ENCODE data around the gene PTPRH.
"Not testable (repeated sequence)": the region's sequence is repeated elsewhere in the genome, so short reads cannot be mapped to it uniquely, and the experiment has no call there.

Gene PTPRH

DNA sequence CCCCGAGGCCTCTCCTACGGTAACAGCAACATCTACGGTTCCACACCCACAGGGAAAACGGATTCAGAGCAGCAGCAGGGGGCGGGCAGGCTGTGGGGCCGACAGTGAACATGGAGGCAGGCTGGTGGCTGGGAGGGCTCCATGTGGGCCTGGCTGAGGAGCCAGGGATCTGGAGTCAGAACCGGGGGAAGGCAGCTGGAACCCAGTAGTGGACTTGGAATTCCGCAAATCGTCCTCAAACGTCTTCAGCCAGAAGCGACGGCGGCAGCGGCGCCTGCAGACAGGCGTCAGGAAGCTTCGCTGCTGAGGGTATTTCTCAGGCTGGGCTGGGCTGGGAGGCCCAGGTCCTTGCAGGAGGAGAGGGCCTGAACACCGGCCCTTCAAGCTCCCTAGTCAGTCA is 17.5 kb upstream of the PTPRH start:
- DNase-seq (ENCODE audit: low spot score), result no peak

DNA sequence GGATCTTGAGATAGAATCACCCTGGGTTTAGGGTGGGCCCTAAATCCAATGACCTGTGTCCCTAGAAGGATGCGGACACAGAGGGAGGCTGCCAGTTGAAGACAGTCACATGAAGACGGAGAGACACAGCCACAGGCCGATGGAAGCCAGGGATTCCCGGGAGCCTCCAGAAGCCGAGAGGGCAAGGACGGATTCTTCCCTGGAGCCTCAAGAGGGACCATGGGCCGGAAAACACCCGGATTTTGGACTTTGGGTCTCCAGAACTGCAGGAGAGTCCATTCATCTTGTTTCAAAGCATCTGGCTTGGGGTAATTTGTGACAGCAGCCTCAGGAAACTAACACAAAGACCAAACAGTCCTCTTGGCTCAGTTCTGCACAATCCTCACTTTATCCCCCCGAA is 17.0 kb upstream of the PTPRH start:
- DNase-seq (ENCODE audit: low spot score), result no peak

DNA sequence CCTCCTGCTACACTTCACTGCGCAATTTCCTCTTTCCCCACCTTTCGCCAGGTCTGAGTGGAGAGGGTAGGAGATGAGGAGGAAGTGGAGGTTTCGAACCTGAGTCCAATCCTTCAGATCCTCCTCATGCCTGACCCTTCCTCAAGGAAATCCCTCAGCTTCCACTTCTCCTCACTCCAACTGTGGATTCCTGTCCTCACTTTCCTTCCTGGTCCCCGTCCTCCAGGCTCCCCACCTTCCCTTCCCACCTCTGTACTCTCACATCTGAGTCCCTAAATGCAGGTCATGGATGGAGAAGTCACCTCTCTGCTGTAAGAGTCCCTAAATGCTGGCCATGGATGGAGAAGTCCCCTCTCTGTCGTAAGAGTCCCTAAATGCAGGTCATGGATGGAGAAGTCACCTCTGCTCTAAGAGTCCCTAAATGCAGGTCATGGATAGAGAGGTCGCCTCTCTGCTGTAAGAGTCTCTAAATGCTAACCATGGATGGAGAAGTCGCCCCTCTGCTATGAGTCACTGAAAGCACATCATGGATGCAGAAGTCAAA is 16.2 kb upstream of the PTPRH start:
- DNase-seq (ENCODE audit: low spot score), result no peak

DNA sequence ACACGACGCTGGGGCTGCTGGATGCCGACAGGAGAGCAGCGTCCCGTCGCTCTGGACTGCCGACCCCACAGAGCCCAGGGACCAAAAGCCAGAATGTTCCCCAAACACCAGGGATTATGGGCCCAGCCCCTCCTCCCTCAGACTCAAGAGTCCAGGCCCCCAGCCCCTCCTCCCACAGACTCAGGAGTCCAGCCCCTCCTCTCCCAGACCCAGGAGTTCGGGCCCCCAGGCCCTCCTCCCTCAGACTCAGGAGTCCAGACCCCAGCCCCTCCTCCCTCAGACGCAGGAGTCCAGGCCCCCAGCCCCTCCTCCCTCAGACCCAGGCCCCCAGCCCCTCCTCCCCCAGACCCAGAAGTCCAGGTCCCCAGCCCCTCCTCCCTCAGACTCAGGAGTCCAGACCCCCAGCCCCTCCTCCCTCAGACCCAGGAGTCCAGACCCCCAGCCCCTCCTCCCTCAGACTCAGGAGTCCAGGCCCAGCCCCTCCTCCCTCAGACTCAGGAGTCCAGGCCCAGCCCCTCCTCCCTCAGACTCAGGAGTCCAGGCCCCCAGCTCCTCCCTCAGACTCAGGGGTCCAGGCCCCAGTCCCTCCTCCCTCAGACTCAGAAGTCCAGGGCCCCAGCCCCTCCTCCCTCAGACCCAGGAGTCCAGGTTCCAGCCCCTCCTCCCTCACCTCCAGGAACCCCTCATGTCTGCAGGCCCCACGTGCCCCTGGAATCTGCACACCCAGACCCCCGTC is 15.5 kb upstream of the PTPRH start:
- not testable (repeated sequence) for DNase-seq (ENCODE audit: low spot score)

DNA sequence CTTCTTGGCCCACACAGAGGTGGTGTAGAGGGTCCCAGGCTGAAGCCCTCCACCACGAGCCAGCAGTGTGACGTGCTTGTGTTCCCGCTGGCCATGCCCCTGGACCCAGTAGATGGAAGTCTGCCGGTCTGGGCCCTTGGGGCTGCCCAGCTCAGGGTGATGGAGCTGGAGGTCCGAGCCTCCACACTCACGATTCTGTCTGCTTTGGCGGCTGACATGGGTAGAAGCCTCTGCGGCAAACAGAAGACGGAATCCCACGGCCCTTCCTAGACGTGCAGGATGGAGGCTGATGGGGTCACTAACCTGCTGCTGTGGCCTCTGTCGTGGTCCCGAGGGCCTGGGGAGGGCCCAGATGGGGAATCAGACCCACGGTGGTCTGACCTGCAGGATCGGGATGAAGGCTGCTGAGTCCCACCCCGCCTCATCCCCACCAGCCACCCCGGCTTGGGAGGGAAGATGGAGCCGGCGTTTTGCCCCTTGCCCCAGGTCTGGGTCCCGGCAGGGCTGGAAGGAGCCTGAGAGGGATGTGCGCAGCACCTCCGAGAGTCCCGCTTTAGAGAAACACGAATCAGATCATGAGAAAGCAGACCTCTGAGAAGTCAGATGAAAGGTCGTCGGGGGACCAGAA is 14.9 kb upstream of the PTPRH start:
- no peak for DNase-seq (ENCODE audit: low spot score)

DNA sequence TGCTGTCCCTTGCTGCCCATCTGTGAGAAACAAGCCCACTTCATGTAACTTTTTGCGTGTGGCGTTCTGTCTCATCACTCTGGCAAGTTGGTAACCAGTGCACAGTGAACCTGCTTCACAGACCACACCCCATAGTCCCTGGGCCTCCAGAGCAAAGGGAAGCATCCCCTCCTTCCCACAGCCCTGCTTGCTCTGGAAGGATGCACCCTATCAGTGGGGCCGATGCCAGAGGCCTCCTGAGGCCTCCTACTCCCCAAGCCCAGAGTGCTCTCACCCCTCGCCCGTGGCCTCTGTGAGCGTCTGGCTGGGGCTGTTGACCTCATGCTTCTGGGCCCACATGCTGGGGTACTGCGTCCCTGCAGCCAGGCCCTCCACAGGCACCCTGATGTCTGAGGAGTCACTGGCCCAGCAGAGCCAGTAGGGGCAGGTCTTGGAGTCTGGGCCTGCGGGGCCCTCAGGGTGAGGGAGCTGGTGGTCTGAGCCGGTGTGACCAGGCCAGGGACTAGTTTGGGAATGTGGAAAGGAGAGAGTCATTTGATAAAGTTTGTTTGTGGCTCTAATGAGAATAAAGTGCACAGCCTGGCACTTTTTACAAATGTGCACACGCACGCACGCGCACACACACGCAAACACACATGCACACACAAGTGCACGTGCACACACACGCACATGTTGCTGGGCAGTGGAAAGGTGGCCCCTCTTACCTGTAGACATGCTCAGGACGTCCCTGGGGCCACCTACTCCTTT is 14.2 kb upstream of the PTPRH start:
- no peak for DNase-seq (ENCODE audit: low spot score)

DNA sequence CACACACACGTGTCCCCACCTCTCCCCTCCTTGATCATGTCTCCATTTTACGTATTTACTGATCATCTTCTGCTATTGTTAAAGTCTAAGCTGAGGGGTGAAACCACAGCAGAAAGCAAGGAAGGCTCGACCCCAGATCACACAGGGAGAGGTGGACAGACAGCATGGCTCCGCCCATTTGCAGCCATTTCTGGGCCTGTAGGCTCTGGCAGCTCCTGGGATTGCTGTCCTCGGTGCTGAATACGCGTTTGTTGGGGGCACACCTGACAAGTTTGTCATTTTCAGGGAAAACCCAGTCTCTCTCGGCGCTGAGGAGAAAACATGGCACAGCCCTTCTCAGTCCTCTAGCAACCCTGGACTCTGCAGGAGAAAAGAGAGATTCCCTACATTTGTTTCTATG is 11.2 kb upstream of the PTPRH start:
- DNase-seq (ENCODE audit: low spot score), result no peak

DNA sequence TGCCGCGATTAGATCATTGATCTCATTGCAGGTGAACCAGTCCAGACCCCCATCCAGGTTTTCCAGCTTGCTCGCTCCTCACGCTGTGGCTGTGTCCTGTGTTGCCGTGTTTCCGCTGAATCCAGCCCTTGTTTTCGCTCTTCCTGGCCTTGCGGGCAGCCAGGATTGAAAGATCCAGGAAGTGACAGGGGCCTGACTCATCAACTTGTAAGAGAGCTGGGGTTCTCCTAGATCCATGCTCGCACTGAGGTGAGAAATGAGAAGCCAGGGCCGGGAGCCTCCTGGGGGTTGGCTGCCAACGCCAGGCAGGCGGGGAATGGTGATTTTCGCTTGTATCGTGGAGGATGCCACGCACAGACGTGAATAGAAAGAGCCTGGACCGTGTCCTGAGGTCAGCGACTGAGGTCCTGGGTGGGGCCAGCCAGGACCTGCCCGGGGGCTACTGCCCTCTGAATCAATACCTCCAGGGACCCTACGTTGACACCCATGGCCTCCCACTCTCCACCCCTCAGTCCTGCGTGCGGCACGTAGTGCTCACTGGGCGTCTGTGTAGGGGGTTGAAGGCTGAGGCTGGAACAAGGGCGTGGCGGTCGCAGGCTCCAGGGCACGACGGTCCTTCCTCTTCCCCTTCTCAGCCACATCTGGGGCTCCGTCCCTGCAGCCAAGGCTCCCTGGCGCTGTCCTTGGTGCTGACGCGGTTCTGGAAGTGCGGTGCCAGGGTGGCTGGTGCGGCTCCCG is 7.3 kb upstream of the PTPRH start:
- DNase-seq (ENCODE audit: low spot score), result peak; percentile 98

DNA sequence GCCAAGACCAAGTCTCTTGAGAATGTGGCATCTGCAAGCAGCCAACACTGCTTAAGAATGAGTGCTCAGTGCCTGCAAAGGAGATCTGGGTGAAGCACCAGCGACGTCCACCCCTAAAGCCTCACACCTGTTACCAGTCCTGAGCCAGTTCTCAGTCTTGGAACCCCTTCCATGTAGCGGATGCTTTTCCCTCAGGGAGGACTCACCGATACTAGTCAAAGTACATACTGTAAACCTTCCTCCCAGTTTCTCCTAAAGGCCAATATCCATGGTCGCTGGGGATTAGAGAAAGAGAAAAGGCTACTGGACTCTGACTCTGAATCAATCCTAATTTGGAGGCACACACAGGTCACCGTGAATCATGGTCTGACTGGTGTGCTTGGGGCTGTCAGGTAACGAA is 4.2 kb upstream of the PTPRH start:
- DNase-seq (ENCODE audit: low spot score), result no peak

DNA sequence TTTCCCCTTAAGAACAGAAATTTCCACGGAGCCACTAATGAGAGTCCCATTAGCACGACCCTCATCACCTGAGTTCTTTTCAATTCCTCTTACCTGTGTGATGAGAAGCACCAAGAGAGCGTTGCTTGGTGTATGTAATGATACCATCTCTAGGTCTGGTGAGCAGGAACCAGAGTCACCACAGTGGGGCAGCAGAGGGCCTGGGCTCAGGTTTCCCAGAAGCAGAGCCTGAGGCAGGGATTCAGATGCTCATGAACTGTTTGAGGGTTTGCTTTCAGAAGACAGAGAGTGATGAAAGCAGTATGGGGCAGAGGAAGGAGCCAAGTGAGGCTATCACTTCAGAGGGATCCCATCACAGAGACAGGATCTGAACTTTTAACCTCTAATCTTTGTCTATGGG is 3.1 kb upstream of the PTPRH start:
- peak; percentile 71 for DNase-seq (ENCODE audit: low spot score)

DNA sequence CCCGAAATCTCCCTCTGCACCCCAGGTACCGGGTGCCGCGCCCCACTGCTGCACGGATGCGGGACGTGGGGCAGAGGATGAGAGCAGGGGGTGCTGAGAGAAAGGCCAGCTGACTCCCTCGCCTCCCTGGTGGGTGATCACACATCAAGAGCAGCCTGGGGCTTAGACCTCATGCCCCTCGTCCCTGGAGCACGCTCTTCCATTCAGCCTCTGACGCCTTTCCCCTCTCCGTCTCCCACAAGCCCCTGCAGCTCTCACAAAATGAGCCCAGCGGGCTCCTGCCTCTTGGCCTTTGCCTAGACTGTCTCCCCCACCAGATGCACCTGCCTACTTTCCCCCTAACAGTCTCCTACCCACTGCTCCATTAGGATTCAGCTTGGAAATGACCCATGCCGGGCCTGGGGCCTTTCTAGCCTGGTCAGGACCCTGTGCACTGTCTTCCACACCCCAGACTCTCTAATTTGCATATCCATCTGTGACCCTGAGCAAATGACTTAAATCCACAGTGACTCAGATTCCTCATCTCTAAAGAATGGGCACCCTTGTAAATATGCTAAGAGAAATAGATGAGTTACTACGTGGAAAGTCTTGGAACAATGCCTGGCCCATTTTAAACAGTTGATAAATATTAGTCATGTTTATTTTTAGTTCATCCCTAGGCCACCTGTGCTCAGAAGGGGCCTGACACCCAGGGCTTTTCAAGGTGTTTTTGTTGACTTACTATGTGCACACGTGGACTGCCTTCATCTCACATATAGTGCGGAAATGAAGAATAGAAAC is 582 bp upstream of the PTPRH start:
- DNase-seq (ENCODE audit: low spot score), result no peak

DNA sequence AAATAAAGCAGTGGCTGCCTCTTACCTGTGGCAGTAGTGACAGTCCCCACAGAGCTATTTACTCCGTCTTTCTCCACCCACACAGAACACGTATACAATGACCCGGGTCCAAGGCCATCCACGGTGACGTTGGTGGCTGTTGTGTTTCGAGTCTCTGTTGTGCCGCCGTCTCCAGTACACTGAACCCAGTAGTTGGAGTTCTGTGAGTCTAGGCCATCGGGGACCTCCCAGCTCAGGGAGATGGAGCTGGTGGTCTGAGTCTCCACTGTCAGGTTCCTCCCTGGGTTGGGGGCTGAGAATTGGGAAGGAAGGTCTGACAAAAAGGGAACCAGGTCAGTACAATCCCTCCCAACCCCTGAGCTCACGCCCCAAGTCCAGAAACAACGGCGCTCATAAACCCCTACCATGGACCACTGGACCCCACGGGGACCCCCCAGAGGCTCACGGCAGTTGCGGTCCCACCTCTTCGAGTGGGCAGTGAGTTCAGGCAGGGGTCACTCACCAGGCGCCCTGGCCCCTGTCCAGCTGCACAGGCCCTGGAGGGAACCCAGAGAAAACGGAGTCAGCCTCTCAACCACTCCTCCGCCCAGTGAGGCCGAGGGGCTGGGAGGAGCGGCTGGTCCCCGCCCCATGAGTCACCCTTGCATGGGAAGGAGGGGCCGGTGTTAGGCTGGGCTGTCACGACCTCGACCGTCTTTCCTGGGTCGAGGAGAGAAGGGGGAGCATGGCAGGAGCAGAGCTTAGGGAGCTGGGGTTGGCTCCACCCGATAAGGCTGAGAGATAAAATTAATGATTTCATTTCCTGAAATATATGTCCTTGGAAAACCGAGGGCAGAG is 2.4 kb downstream of the PTPRH start:
- peak; percentile 33 for DNase-seq (ENCODE audit: low spot score)

DNA sequence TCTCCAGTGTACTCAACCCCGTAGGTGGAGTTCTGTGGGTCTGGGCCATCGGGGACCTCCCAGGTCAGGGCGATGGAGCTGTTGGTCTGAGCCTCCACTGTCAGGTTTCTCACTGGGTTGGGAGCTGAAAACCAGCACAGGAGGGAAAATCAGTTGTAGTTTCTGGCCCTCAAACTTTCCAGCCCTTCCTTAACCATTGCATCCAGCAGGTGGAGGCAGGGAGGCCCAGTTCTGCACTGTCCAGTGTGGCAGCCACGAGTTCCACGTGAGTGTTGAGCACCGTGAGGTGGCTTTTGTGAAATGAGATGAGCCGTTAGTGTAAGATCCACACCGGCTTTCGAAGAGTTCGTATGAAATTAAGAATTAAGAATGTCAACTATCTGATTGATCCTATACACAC is 7.1 kb downstream of the PTPRH start:
- DNase-seq (ENCODE audit: low spot score), result not testable (repeated sequence)

DNA sequence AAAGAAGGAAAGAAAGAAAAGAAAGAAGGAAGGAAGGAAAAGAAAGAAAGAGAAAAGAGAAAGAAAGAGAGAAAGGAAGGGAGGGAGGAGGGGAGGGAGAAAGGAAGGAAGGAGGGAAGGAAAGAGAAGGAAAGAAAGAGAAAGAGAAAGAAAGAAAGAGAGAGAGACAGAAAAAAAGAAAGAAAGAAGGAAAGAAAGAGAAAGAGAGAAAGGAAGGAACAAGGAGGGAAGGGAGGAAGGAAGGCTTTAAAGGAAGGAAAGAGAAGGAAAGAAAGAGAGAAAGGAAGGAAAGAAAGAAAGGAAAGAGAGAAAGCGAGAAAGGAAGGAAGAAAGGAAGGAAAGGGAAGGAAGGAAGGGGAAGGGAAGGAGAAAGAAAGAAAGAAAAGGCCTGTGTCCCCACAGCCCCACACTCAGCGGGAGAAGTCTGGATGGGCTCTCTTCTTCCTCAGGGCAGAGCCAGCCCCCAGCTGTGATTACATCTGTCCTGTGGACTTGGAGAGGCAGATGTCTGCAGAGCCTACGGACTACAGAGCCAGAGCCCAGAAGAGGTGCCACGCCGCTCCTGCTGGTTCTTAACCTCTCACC is 9.6 kb downstream of the PTPRH start:
- no peak for DNase-seq (ENCODE audit: low spot score)

DNA sequence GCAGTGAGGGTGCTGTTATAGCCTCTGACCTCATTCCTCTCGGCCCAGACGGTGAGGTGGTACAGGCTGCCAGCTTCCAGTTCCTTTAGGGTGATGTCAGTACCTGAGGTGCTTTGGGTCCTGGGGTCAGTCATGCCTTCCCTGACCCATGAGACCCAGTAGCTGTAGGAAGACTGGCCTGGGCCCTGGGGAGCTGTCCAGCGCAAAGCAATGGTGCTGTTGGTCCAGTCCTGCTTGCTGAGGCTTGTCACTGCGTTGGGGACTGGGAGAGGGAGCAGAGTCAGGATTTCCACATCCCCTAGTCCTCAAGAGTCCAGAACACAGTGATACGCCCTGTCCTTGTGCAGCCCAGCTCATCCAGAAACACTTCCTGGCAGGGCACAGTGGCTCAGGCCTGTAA is 10.7 kb downstream of the PTPRH start:
- DNase-seq (ENCODE audit: low spot score), result no peak

DNA sequence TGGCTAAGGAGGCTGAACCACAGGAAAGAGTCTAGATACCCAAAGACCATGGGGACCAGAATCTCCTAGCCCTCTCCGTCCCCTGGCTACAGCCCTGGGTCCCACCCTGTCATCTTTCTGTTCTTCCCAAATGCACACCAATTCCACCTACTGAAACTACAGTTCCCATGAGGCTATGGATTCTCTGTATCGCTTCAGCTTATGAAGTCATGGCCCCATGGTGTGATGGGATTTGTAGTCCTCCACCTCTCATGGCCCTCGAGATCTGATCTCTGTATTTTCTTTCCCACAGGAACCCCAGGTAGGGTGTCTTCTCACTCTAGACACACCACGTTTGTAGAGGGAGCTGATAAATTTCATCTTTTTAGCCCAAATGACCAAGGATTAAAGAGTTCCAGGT is 11.8 kb downstream of the PTPRH start:
- no peak for DNase-seq (ENCODE audit: low spot score)

DNA sequence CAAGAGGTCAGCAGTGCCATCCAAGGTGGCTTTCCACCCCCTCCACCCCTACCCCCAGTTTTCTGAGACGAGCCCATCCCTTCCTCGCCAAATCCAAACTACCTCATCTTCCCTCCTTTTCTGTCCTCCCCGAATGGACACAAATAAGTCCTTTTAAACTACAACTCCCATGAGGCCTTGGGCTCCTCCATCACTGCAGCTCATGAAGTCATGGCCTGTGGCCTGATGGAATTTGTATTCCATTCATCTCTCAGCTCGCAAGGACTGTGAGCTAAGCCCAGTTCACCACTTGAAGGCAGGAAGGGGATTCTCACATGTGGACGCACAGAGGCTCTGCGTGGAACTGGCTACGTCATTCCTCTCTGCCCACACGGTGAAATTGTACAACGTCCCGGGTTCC is 12.5 kb downstream of the PTPRH start:
- DNase-seq (ENCODE audit: low spot score), result no peak

DNA sequence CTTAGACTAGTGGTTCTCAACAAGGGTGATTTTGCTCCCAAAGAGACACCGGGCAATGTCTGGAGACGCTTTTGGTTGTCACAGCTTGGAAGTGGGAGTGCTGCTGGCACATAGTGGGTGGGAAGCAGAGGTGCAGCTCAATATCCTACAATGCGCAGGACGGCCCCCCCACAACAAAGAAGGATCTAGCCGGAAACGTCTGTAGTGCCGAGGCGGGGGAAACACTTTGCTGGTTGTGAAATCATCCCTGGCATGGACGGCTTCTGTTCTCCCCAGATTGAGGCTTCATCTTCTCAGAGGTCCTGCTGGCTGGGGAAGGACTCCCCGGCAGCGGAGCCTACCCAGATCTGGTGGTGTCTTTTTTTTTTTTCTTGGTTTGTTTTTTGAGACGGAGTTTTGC is 15.8 kb downstream of the PTPRH start:
- no peak for DNase-seq (ENCODE audit: low spot score)

DNA sequence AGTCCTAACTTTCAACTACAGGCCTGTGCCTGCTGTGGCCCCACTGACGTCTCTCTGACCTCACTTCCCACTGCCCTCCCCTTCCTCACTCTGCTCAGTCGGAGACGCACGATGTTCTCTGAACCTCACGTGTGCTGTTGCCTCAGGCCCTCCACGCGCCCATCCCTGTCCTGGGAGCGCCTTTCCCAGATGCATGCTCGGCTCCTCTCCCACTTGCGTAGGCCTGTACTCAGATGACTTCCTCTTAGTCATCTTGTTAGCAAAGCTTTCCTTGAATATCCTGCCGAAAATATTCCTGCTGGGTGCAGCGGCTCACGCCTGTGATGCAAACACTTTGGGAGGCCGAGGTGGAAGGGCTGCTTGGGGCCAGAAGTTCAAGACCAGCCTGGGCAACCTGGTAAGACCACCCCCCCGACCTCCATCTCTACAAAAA is 19.9 kb downstream of the PTPRH start:
- DNase-seq (ENCODE audit: low spot score), result no peak

DNA sequence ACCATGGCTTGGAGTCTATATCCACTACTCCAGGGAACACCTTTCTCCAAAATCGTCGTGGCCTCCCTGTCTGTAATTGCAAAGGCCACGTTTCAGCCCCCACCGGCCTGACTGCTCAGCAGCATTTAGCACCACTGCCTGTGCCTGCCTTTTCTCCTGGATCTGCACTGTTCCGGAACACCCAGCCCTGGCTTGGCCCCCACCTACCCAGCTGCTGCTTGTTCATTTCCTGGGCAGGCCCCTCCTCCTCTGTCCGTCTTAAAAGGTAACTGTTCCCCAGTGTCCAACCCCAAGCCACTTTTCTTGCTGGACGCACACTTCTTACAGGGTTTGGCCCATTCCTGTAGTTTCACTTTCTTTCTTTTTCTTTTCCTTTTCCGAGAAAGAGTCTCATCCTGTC is 20.7 kb downstream of the PTPRH start:
- DNase-seq (ENCODE audit: low spot score), result no peak
